Stimulated activated CD8-positive, alpha-beta memory T cell treated with anti-CD3 and anti-CD28 coated beads, Interleukin-12 subunit alpha, Interleukin-12 subunit beta, amount 100 ng/mL, for 4 hours (primary cell): ENCODE data around the gene DBT.
"Not testable (repeated sequence)": the region's sequence is repeated elsewhere in the genome, so short reads cannot be mapped to it uniquely, and the experiment has no call there.

Experiments
- DNase-seq: peaks from one replicate; pipeline ENCODE4 v3.0.0-alpha.2; 2020; ENCODE audit warnings: low read depth

The DBT gene

GRCh38 chr1:100250807-100251206, 1.2 kb upstream of the DBT start:
- DNase-seq, result no peak

GRCh38 chr1:100250264-100250663, 630 bp upstream of the DBT start:
- no peak for DNase-seq

GRCh38 chr1:100249155-100249536, 488 bp downstream of the DBT start:
- no peak for DNase-seq

- no peak for DNase-seq
Measured at GRCh38 chr1:100246738-100247137, 2.9 kb downstream of the DBT start.

- DNase-seq, result no peak
Measured at GRCh38 chr1:100240631-100241030, 9.0 kb downstream of the DBT start.

GRCh38 chr1:100239961-100240360, 9.7 kb downstream of the DBT start:
- no peak for DNase-seq

GRCh38 chr1:100237091-100237490, 12.5 kb downstream of the DBT start:
- no peak for DNase-seq

GRCh38 chr1:100234432-100234831, 15.2 kb downstream of the DBT start:
- no peak for DNase-seq

- DNase-seq, result not testable (repeated sequence)
Measured at GRCh38 chr1:100233566-100233965, 16.1 kb downstream of the DBT start.

GRCh38 chr1:100232156-100232555, 17.5 kb downstream of the DBT start:
- DNase-seq, result no peak

GRCh38 chr1:100231721-100232120, 17.9 kb downstream of the DBT start:
- no peak for DNase-seq

- DNase-seq, result no peak
Measured at GRCh38 chr1:100230765-100231164, 18.9 kb downstream of the DBT start.

- DNase-seq, result no peak
Measured at GRCh38 chr1:100229681-100230443, 19.8 kb downstream of the DBT start.

- no peak for DNase-seq
Measured at GRCh38 chr1:100222428-100222827, 27.2 kb downstream of the DBT start.

- no peak for DNase-seq
Measured at GRCh38 chr1:100219883-100220282, 29.8 kb downstream of the DBT start.

GRCh38 chr1:100219457-100219856, 30.2 kb downstream of the DBT start:
- DNase-seq, result no peak

GRCh38 chr1:100217834-100218233, 31.8 kb downstream of the DBT start:
- DNase-seq, result no peak

- DNase-seq, result no peak
Measured at GRCh38 chr1:100215101-100215500, 34.5 kb downstream of the DBT start.

- no peak for DNase-seq
Measured at GRCh38 chr1:100213141-100213540, 36.5 kb downstream of the DBT start.

- no peak for DNase-seq
Measured at GRCh38 chr1:100206301-100206700, 43.3 kb downstream of the DBT start.

- not testable (repeated sequence) for DNase-seq
Measured at GRCh38 chr1:100205593-100205992, 44.0 kb downstream of the DBT start.

GRCh38 chr1:100205103-100205502, 44.5 kb downstream of the DBT start:
- DNase-seq, result not testable (repeated sequence)

- not testable (repeated sequence) for DNase-seq
Measured at GRCh38 chr1:100202703-100203102, 46.9 kb downstream of the DBT start.

GRCh38 chr1:100200060-100200459, 49.6 kb downstream of the DBT start:
- not testable (repeated sequence) for DNase-seq
